Umbilical cord (tissue), 2 donors: ENCODE measurements around the gene MLLT3. TPM values are rescaled to one million over a fixed set of nuclear protein-coding genes. Genes with fewer than 3 reads are reported as not detected.

ENCODE experiments used
- DNase-seq: peaks from one replicate; pipeline ENCODE4 v3.0.0-alpha.2; 2015; ENCODE audit warnings: low spot score
- total RNA-seq: library from RNA; depleted of rRNA; stranded (reverse); fragments of >200 nt; gene quantifications from one replicate; pipeline ENCODE4 v1.2.3, GENCODE V29; 2014; ENCODE audit warnings: low replicate concordance; ENCODE audit not compliant: insufficient read depth

The MLLT3 gene
- total RNA-seq, 1 donor from 2014 or later, result 23.1 TPM

- no peak for DNase-seq
Measured at GRCh38 chr9:20418485-20418884, 203.8 kb downstream of the MLLT3 start.

- no peak for DNase-seq
Measured at GRCh38 chr9:20417373-20418080, 204.8 kb downstream of the MLLT3 start.

- DNase-seq, result no peak
Measured at GRCh38 chr9:20414150-20414549, 208.1 kb downstream of the MLLT3 start.

- DNase-seq, result no peak
Measured at GRCh38 chr9:20409321-20410092, 212.8 kb downstream of the MLLT3 start.

GRCh38 chr9:20408513-20408912 is 213.8 kb downstream of the MLLT3 start:
- DNase-seq, result no peak

GRCh38 chr9:20407013-20407412 is 215.3 kb downstream of the MLLT3 start:
- DNase-seq, result no peak

GRCh38 chr9:20406344-20406743 is 216.0 kb downstream of the MLLT3 start:
- DNase-seq, result no peak

- DNase-seq, result no peak
Measured at GRCh38 chr9:20405616-20406015, 216.7 kb downstream of the MLLT3 start.

- no peak for DNase-seq
Measured at GRCh38 chr9:20405078-20405477, 217.2 kb downstream of the MLLT3 start.

- no peak for DNase-seq
Measured at GRCh38 chr9:20404192-20404813, 218.0 kb downstream of the MLLT3 start.

- DNase-seq, result no peak
Measured at GRCh38 chr9:20403346-20403745, 219.0 kb downstream of the MLLT3 start.

GRCh38 chr9:20402273-20402875 is 219.9 kb downstream of the MLLT3 start:
- DNase-seq, result no peak

- DNase-seq, result no peak
Measured at GRCh38 chr9:20398536-20399338, 223.6 kb downstream of the MLLT3 start.

- no peak for DNase-seq
Measured at GRCh38 chr9:20397348-20397747, 225.0 kb downstream of the MLLT3 start.

- no peak for DNase-seq
Measured at GRCh38 chr9:20396509-20396908, 225.8 kb downstream of the MLLT3 start.

GRCh38 chr9:20395651-20396050 is 226.6 kb downstream of the MLLT3 start:
- DNase-seq, result no peak

GRCh38 chr9:20394969-20395368 is 227.3 kb downstream of the MLLT3 start:
- no peak for DNase-seq

GRCh38 chr9:20391208-20391607 is 231.1 kb downstream of the MLLT3 start:
- DNase-seq, result no peak

- no peak for DNase-seq
Measured at GRCh38 chr9:20390400-20390799, 231.9 kb downstream of the MLLT3 start.

GRCh38 chr9:20387062-20387461 is 235.2 kb downstream of the MLLT3 start:
- DNase-seq, result no peak

GRCh38 chr9:20384642-20385041 is 237.7 kb downstream of the MLLT3 start:
- peak; percentile 44 for DNase-seq
